IMR-90 (cell line): Measurements from ENCODE around the gene CCSER1. TPM values are rescaled to one million over a fixed set of nuclear protein-coding genes. Genes with fewer than 3 reads are reported as not detected.

Experiments used
- ATAC-seq: fragments of 200-7000 bp; cut with Tn5 transposase; 2 replicates; pipeline ENCODE4 v1.9.1; 2020; ENCODE audit warnings: low read depth, mild to moderate bottlenecking, moderate library complexity
- BruUV-seq: library from RNA; stranded (reverse); fragments of 400-500 nt; replicated peaks from 2 replicates; lab custom pipeline; 2021; lab: Mats Ljungman, UMichigan
- CTCF ChIA-PET: fragments of 300-600 bp; formaldehyde crosslinking; extraction: SDS; loops from one replicate; lab custom pipeline; 2021; ENCODE audit warnings: antibody characterized with exemption; lab: Yijun Ruan, JAX
- POLR2A ChIA-PET: fragments of 300-600 bp; sonication (Branson Sonifier 250); formaldehyde crosslinking; loops from one replicate; lab custom pipeline; 2022; ENCODE audit warnings: antibody characterized with exemption; ENCODE audit not compliant: unreplicated experiment; lab: Charles Lee
- DNase-seq: peaks from one replicate; pipeline ENCODE4 v3.0.0; 2013
- H2AFZ ChIP-seq: replicated peaks from 2 replicates; pipeline ENCODE3; 2013; ENCODE audit warnings: low read length, mild to moderate bottlenecking; ENCODE audit not compliant: poor library complexity
- H2AK5ac ChIP-seq: 2 replicates; pipeline ENCODE4 v1.6.1; 2013; ENCODE audit warnings: low read depth, low read length, inconsistent platforms
- H2AK9ac ChIP-seq: replicated peaks from 2 replicates; pipeline ENCODE3; 2013; ENCODE audit warnings: mild to moderate bottlenecking, low read depth, low read length, moderate library complexity; ENCODE audit not compliant: poor library complexity
- H2BK120ac ChIP-seq: 2 replicates; pipeline ENCODE4 v1.6.1; 2013; ENCODE audit warnings: low read depth, low read length, inconsistent platforms
- H2BK15ac ChIP-seq: 3 replicates; pipeline ENCODE4 v1.6.1; 2013; ENCODE audit warnings: low read depth, low read length, inconsistent platforms
- H2BK20ac ChIP-seq: 2 replicates; pipeline ENCODE4 v1.6.1; 2013; ENCODE audit warnings: low read depth, mild to moderate bottlenecking, inconsistent platforms, low read length, moderate library complexity
- H2BK5ac ChIP-seq: 2 replicates; pipeline ENCODE4 v1.6.1; 2013; ENCODE audit warnings: mild to moderate bottlenecking, low read depth, low read length, inconsistent platforms; ENCODE audit not compliant: poor library complexity, severe bottlenecking
- H3K14ac ChIP-seq: replicated peaks from 2 replicates; pipeline ENCODE4 v1.6.1; 2013; ENCODE audit warnings: low read depth, low read length, inconsistent platforms
- H3K18ac ChIP-seq: 2 replicates; pipeline ENCODE4 v1.6.1; 2013; ENCODE audit warnings: low read depth, low read length, control low read depth
- H3K23ac ChIP-seq: 2 replicates; pipeline ENCODE4 v1.6.1; 2013; ENCODE audit warnings: low read depth, low read length, inconsistent platforms
- H3K27ac ChIP-seq: 2 replicates; pipeline ENCODE4 v1.5.1; 2013; ENCODE audit warnings: mild to moderate bottlenecking, control low read depth, low read length; ENCODE audit not compliant: insufficient read depth
- H3K27me3 ChIP-seq: 2 replicates; pipeline ENCODE4 v1.6.1; 2013; ENCODE audit warnings: low read length; ENCODE audit not compliant: control insufficient read depth, insufficient read depth
- H3K36me3 ChIP-seq: 2 replicates; pipeline ENCODE4 v1.6.1; 2013; ENCODE audit warnings: low read length, mixed read lengths; ENCODE audit not compliant: control insufficient read depth, insufficient read depth
- H3K4ac ChIP-seq: 2 replicates; pipeline ENCODE4 v1.6.1; 2013; ENCODE audit warnings: low read depth, low read length, inconsistent platforms
- H3K4me1 ChIP-seq: 2 replicates; pipeline ENCODE4 v1.6.1; 2013; ENCODE audit warnings: low read length, mixed read lengths; ENCODE audit not compliant: control insufficient read depth, insufficient read depth
- H3K4me2 ChIP-seq: 2 replicates; pipeline ENCODE4 v1.6.1; 2013; ENCODE audit warnings: low read depth, mild to moderate bottlenecking, control low read depth, low read length, moderate library complexity
- H3K4me3 ChIP-seq: 2 replicates; pipeline ENCODE4 v1.5.1; 2013; ENCODE audit warnings: low read depth, mild to moderate bottlenecking, control low read depth, low read length, moderate library complexity; ENCODE audit not compliant: insufficient read depth
- H3K56ac ChIP-seq: 2 replicates; pipeline ENCODE4 v1.6.1; 2013; ENCODE audit warnings: low read length, inconsistent platforms; ENCODE audit not compliant: insufficient read depth; ENCODE audit errors: extremely low read depth
- H3K79me1 ChIP-seq, 2 experiments: 2 replicates each; pipeline ENCODE4 v1.6.1; 2013; ENCODE audit warnings: low read length in 2 of 2, inconsistent platforms in 1 of 2, low read depth in 1 of 2
- H3K9ac ChIP-seq: 2 replicates; pipeline ENCODE4 v1.6.1; 2013; ENCODE audit warnings: low read depth, low read length, control low read depth
- H3K9me1 ChIP-seq: 2 replicates; pipeline ENCODE4 v1.6.1; 2013; ENCODE audit warnings: low read length, inconsistent platforms; ENCODE audit not compliant: insufficient read depth
- H3K9me3 ChIP-seq: 2 replicates; pipeline ENCODE4 v1.6.1; 2013; ENCODE audit warnings: low read length; ENCODE audit not compliant: control insufficient read depth, insufficient read depth
- H4K20me1 ChIP-seq: 2 replicates; pipeline ENCODE4 v1.6.1; 2013; ENCODE audit warnings: low read length, inconsistent platforms; ENCODE audit not compliant: insufficient read depth
- H4K5ac ChIP-seq: 2 replicates; pipeline ENCODE4 v1.6.1; 2013; ENCODE audit warnings: mild to moderate bottlenecking, low read depth, low read length, control low read depth
- H4K8ac ChIP-seq, 2 experiments: 2 replicates each; pipeline ENCODE4 v1.6.1; 2013; ENCODE audit warnings: low read depth in 2 of 2, low read length in 2 of 2, control low read depth in 1 of 2, inconsistent platforms in 1 of 2
- H4K91ac ChIP-seq: 2 replicates; pipeline ENCODE4 v1.6.1; 2013; ENCODE audit warnings: low read depth, low read length, inconsistent platforms; ENCODE audit not compliant: insufficient read depth
- BHLHE40 ChIP-seq: fragments of 150-350 bp; IDR thresholded peaks from 2 replicates; pipeline ENCODE4 v1.6.1; 2016; ENCODE audit warnings: mild to moderate bottlenecking, low read depth, low read length
- CHD1 ChIP-seq: IDR thresholded peaks from 2 replicates; pipeline ENCODE4 v1.6.1; 2012; ENCODE audit warnings: low read depth, low read length, improper control_type of control experiment
- MAZ ChIP-seq: IDR thresholded peaks from 2 replicates; pipeline ENCODE4 v1.6.1; 2012; ENCODE audit warnings: low read depth, mild to moderate bottlenecking, low read length, improper control_type of control experiment, moderate library complexity, borderline replicate concordance
- MXI1 ChIP-seq: IDR thresholded peaks from 2 replicates; pipeline ENCODE4 v1.6.1; 2012; ENCODE audit warnings: low read depth, mild to moderate bottlenecking, low read length, moderate library complexity, borderline replicate concordance
- NFE2L2 ChIP-seq: fragments of 150-350 bp; IDR thresholded peaks from 2 replicates; pipeline ENCODE4 v1.6.1; 2016; ENCODE audit warnings: low read depth, mild to moderate bottlenecking, low read length
- POLR2A ChIP-seq: IDR thresholded peaks from 2 replicates; pipeline ENCODE4 v1.6.1; 2012; ENCODE audit warnings: mild to moderate bottlenecking, low read depth, low read length
- RAD21 ChIP-seq: IDR thresholded peaks from 2 replicates; pipeline ENCODE4 v1.6.1; 2012; ENCODE audit warnings: low read length, improper control_type of control experiment
- RFX5 ChIP-seq: IDR thresholded peaks from 2 replicates; pipeline ENCODE4 v1.8.0; 2012; ENCODE audit warnings: low read depth, mild to moderate bottlenecking, low read length, moderate library complexity
- SMC3 ChIP-seq: fragments of 150-350 bp; IDR thresholded peaks from 2 replicates; pipeline ENCODE4 v1.6.1; 2016; ENCODE audit warnings: low read depth, mild to moderate bottlenecking, antibody characterized with exemption, low read length, moderate library complexity
- USF2 ChIP-seq: fragments of 150-350 bp; IDR thresholded peaks from 2 replicates; pipeline ENCODE4 v1.6.1; 2017; ENCODE audit warnings: mild to moderate bottlenecking, antibody characterized with exemption, low read length, low read depth
- WGBS, 2 experiments: methylation state at CpG; one replicate each; pipeline versions ENCODE4 v1.1.5 to v1.1.7; 2013; ENCODE audit warnings: missing lambda C conversion rate in 2 of 2; ENCODE audit not compliant: insufficient read length in 1 of 2; ENCODE audit errors: extremely low coverage in 2 of 2; 5-methylcytosine and 5-hydroxymethylcytosine counted together
- dilution Hi-C: fragments of 300-500 bp; cut with HindIII; formaldehyde crosslinking; loops from one replicate; pipeline ENCODE4 v1.14.3; 2018; ENCODE audit warnings: low sequenced_read_pairs; ENCODE audit not compliant: unreplicated experiment
- in situ Hi-C: fragments of 300-500 bp; cut with MboI; formaldehyde crosslinking; loops from 3 replicates; pipeline ENCODE4 v1.14.3; 2019; ENCODE audit warnings: low sequenced_read_pairs, inconsistent platforms, mixed read lengths
- intact Hi-C: fragments of 100-400 bp; cut with micrococcal nuclease; formaldehyde crosslinking; loops from 2 replicates; pipeline ENCODE4 v1.10.0; 2022
- polyA plus RNA-seq, 3 experiments: library from polyadenylated mRNA; depleted of rRNA; stranded (reverse); fragments of >200 nt; gene quantifications; 2 replicates each; pipeline ENCODE4 v1.2.3, GENCODE V29; 2012; ENCODE audit warnings: low replicate concordance in 1 of 3
- total RNA-seq: library from RNA; depleted of rRNA; stranded (reverse); fragments of >200 nt; gene quantifications from 2 replicates; pipeline ENCODE4 v1.2.3, GENCODE V29; 2012
- TF ChIP-seq, protein P1 (sequence below): fragments of 150-350 bp; IDR thresholded peaks from 2 replicates; pipeline ENCODE4 v1.6.1; 2016; ENCODE audit warnings: low read depth, mild to moderate bottlenecking, low read length, moderate library complexity, borderline replicate concordance

The CCSER1 gene
- total and polyA plus RNA-seq, 2 of the 4 experiments (the other 2 are of a cell fraction): not detected

DNA sequence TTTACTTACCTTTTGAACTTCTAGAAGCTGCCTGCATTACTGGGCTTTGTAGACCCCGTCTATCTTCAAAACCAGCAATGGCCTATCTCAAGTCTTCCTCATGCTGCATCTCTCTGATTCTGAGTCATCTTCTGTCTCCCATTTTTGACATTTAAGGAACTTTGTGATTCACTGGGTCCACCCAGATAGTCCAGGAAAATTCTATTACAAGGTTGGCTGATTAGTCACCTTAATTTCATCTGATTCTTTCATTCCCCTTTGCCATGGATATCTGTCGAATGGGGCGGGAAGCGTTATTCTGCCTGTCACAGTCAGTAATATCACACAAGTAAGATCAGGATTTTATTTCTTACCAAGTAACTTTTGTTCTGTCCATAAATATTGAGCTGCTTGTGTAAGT, 618.0 kb downstream of the CCSER1 start:
- Histone ChIP-seq H3K23ac (no peak overlapping the region), H3K36me3 (no peaks in the 10 kb centered on the region), H3K4ac (no peak overlapping the region), H2AFZ (no peak overlapping the region), H3K9ac (no peak overlapping the region), H3K27me3 (no peaks in the 10 kb centered on the region), H3K4me2 (no peak overlapping the region), H3K18ac (no peak overlapping the region), H2AK5ac (no peak overlapping the region), H4K91ac (no peak overlapping the region), H3K79me1 (no peaks in the 10 kb centered on the region), H4K8ac (no peak overlapping the region), H2BK120ac (no peak overlapping the region), H4K20me1 (no peaks in the 10 kb centered on the region), H3K4me1 (no peaks in the 10 kb centered on the region), H2BK5ac (no peak overlapping the region), H3K4me3 (no peak overlapping the region), H3K56ac (no peak overlapping the region), H3K14ac (no peak overlapping the region), H3K9me3 (peaks cover under 1% of the 10 kb centered on the region; the same call in 1 of the 2 replicates), H3K9me1 (no peaks in the 10 kb centered on the region), H2BK15ac (no peak overlapping the region), H2BK20ac (no peak overlapping the region), H3K27ac (no peak overlapping the region), H2AK9ac (no peak overlapping the region), H4K5ac (no peak overlapping the region)
- DNase-seq (no peak), ATAC-seq (no peak)
- TF ChIP-seq, protein P1, sequence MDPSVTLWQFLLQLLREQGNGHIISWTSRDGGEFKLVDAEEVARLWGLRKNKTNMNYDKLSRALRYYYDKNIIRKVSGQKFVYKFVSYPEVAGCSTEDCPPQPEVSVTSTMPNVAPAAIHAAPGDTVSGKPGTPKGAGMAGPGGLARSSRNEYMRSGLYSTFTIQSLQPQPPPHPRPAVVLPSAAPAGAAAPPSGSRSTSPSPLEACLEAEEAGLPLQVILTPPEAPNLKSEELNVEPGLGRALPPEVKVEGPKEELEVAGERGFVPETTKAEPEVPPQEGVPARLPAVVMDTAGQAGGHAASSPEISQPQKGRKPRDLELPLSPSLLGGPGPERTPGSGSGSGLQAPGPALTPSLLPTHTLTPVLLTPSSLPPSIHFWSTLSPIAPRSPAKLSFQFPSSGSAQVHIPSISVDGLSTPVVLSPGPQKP: no peak
- TF ChIP-seq MXI1: no peak
- TF ChIP-seq RAD21: no peak
- no peak for TF ChIP-seq NFE2L2
- no peak for TF ChIP-seq BHLHE40
- no peak for TF ChIP-seq SMC3
- no peak for TF ChIP-seq MAZ
- no peak for TF ChIP-seq RFX5
- TF ChIP-seq POLR2A: no peak
- no peak for TF ChIP-seq USF2
- no peak for TF ChIP-seq CHD1
- ChIA-PET CTCF (interaction anchor here (0.6 kb wide), 1 partner anchor 11 kb away, joined by 3 read pairs; no protein-coding TSS in a partner anchor), POLR2A (no interaction called here)
- in situ Hi-C loops: no loop called here
- intact Hi-C loops: no loop called here
- dilution Hi-C loops: no loop called here
- BruUV-seq: no TSS peak
- WGBS, 2 experiments: no CpG with 5 or more reads among the region's 4 CpGs
